Smooth muscle cell (in vitro differentiated cells): ENCODE results near the gene AKAP13. TPM values are rescaled to one million over a fixed set of nuclear protein-coding genes. Genes with fewer than 3 reads are reported as not detected.

ENCODE experiments used
- DNase-seq: peaks from one replicate; lab custom pipeline; 2025; ENCODE audit not compliant: unreplicated experiment; lab: John Stamatoyannopoulos, UW
- H2AFZ ChIP-seq: fragments of 200-600 bp; sonication (generic); 2 replicates; pipeline ENCODE4 v1.6.0; 2016; ENCODE audit warnings: antibody characterized with exemption, low read depth, mild to moderate bottlenecking
- H3F3A ChIP-seq: fragments of 200-600 bp; sonication (generic); 2 replicates; pipeline ENCODE4 v1.6.0; 2017; ENCODE audit warnings: antibody characterized with exemption, low read depth
- H3K27ac ChIP-seq: fragments of 200-600 bp; sonication (generic); 2 replicates; pipeline ENCODE4 v1.5.1; 2016; ENCODE audit warnings: low read depth, mild to moderate bottlenecking
- H3K27me3 ChIP-seq: fragments of 200-600 bp; sonication (generic); 2 replicates; pipeline ENCODE4 v1.6.1; 2016; ENCODE audit warnings: low read depth, mild to moderate bottlenecking
- H3K36me3 ChIP-seq: fragments of 200-600 bp; sonication (generic); 2 replicates; pipeline ENCODE4 v1.5.1; 2016; ENCODE audit warnings: low read depth
- H3K4me1 ChIP-seq: fragments of 200-600 bp; sonication (generic); 2 replicates; pipeline ENCODE4 v1.5.1; 2016; ENCODE audit warnings: low read depth
- H3K4me2 ChIP-seq: fragments of 200-600 bp; sonication (generic); 2 replicates; pipeline ENCODE4 v1.6.0; 2016; ENCODE audit warnings: mild to moderate bottlenecking
- H3K4me3 ChIP-seq: fragments of 200-600 bp; sonication (generic); 2 replicates; pipeline ENCODE4 v1.5.1; 2016; ENCODE audit warnings: mild to moderate bottlenecking
- H3K79me2 ChIP-seq: fragments of 200-600 bp; sonication (generic); 2 replicates; pipeline ENCODE4 v1.6.0; 2016; ENCODE audit warnings: low read depth, mild to moderate bottlenecking
- H3K9ac ChIP-seq: fragments of 200-600 bp; sonication (generic); 2 replicates; pipeline ENCODE4 v1.6.0; 2016; ENCODE audit warnings: low read depth
- H3K9me3 ChIP-seq: fragments of 200-600 bp; sonication (generic); replicated peaks from 2 replicates; pipeline ENCODE4 v1.5.1; 2016; ENCODE audit warnings: low read depth
- H4K20me1 ChIP-seq: fragments of 200-600 bp; sonication (generic); 2 replicates; pipeline ENCODE4 v1.6.0; 2016; ENCODE audit warnings: low read depth
- CTCF ChIP-seq: fragments of 200-600 bp; sonication (generic); IDR thresholded peaks from 2 replicates; pipeline ENCODE4 v1.5.1; 2017; ENCODE audit warnings: borderline replicate concordance, mild to moderate bottlenecking, antibody characterized with exemption; ENCODE audit not compliant: insufficient read depth, poor library complexity, severe bottlenecking
- WGBS: methylation state at CpG from one replicate; pipeline ENCODE4 v1.1.7; 2016; ENCODE audit warnings: low lambda C conversion rate; 5-methylcytosine and 5-hydroxymethylcytosine counted together
- polyA plus RNA-seq: library from polyadenylated mRNA; unstranded; fragments of >200 nt; fragmentation: Nextera tagmentation; extraction: Ambion mirVana; gene quantifications from 2 replicates; pipeline ENCODE4 v1.2.1, GENCODE V29; 2016
- total RNA-seq: library from RNA; depleted of rRNA; stranded (reverse); fragments of >200 nt; gene quantifications from 2 replicates; pipeline ENCODE4 v1.2.3, GENCODE V29; 2014

AKAP13 gene
- total and polyA plus RNA-seq, 2 experiments from 2014 or later, result 43.3 to 63.5 TPM

- H3F3A ChIP-seq, result peaks cover 9% of the 10 kb centered on the region
- peaks cover 53% of the 10 kb centered on the region for H4K20me1 ChIP-seq
- peaks cover 28% of the 10 kb centered on the region for H3K4me1 ChIP-seq
- H3K36me3 ChIP-seq, result no peaks in the 10 kb centered on the region
- 54% methylated on average over 14 of the region's 14 CpGs for WGBS
- TF ChIP-seq CTCF, result no peak
- H3K27me3 ChIP-seq, result no peaks in the 10 kb centered on the region
- no peak overlapping the region for H2AFZ ChIP-seq
- no peaks in the 10 kb centered on the region for H3K9me3 ChIP-seq
- H3K9ac ChIP-seq, result peak overlapping the region; percentile 57
- H3K27ac ChIP-seq, result peak overlapping the region; percentile 89
- peak overlapping the region; percentile 45 for H3K4me2 ChIP-seq
- no peak overlapping the region for H3K4me3 ChIP-seq
- peaks cover 100% of the 10 kb centered on the region for H3K79me2 ChIP-seq
- DNase-seq, result no peak
These were observed 32.8 kb downstream of the AKAP13 start for GRCh38 chr15:85412956-85413854.

GRCh38 chr15:85414037-85414436 is 33.6 kb downstream of the AKAP13 start:
- peaks cover 9% of the 10 kb centered on the region for H3F3A ChIP-seq
- H3K9me3 ChIP-seq, result no peaks in the 10 kb centered on the region
- 76% methylated on average over 4 of the region's 4 CpGs for WGBS
- H3K4me2 ChIP-seq, result peak overlapping the region; percentile 45
- H3K27me3 ChIP-seq, result no peaks in the 10 kb centered on the region
- H3K36me3 ChIP-seq, result no peaks in the 10 kb centered on the region
- H3K27ac ChIP-seq, result peak overlapping the region; percentile 89
- H3K4me1 ChIP-seq, result peaks cover 28% of the 10 kb centered on the region
- peaks cover 61% of the 10 kb centered on the region for H4K20me1 ChIP-seq
- H3K9ac ChIP-seq, result peak overlapping the region; percentile 57
- DNase-seq, result no peak
- H2AFZ ChIP-seq, result no peak overlapping the region
- no peak for TF ChIP-seq CTCF
- H3K4me3 ChIP-seq, result no peak overlapping the region
- H3K79me2 ChIP-seq, result peaks cover 100% of the 10 kb centered on the region

- Histone ChIP-seq H4K20me1 (peaks cover 66% of the 10 kb centered on the region), H3K9me3 (no peaks in the 10 kb centered on the region), H3F3A (peaks cover 9% of the 10 kb centered on the region), H3K4me2 (peak overlapping the region; percentile 45), H3K27me3 (no peaks in the 10 kb centered on the region), H2AFZ (no peak overlapping the region), H3K27ac (peak overlapping the region; percentile 89), H3K9ac (peak overlapping the region; percentile 57), H3K36me3 (no peaks in the 10 kb centered on the region), H3K4me1 (peaks cover 28% of the 10 kb centered on the region), H3K79me2 (peaks cover 100% of the 10 kb centered on the region), H3K4me3 (no peak overlapping the region)
- DNase-seq, result no peak
- peak; percentile 10 for TF ChIP-seq CTCF
These were observed 34.1 kb downstream of the AKAP13 start for GRCh38 chr15:85414495-85414894.

- no peaks in the 10 kb centered on the region for H3K27me3 ChIP-seq
- H3K9me3 ChIP-seq, result no peaks in the 10 kb centered on the region
- no peak for DNase-seq
- peak overlapping the region; percentile 89 for H3K27ac ChIP-seq
- H2AFZ ChIP-seq, result no peak overlapping the region
- H3K4me2 ChIP-seq, result no peak overlapping the region
- H3K79me2 ChIP-seq, result peaks cover 98% of the 10 kb centered on the region
- WGBS, result 94% methylated on average over 10 of the region's 10 CpGs
- no peak overlapping the region for H3K9ac ChIP-seq
- H3K4me3 ChIP-seq, result no peak overlapping the region
- TF ChIP-seq CTCF, result no peak
- H3K36me3 ChIP-seq, result no peaks in the 10 kb centered on the region
- peaks cover 9% of the 10 kb centered on the region for H3F3A ChIP-seq
- H3K4me1 ChIP-seq, result peaks cover 28% of the 10 kb centered on the region
- peaks cover 67% of the 10 kb centered on the region for H4K20me1 ChIP-seq
These were observed 34.6 kb downstream of the AKAP13 start for GRCh38 chr15:85414991-85415390.
